Nephron progenitor cell (in vitro differentiated cells): ENCODE results near the gene OR2J3.

Source experiments
- DNase-seq: peaks from one replicate; pipeline ENCODE4 v3.0.0; 2021
- H3K27ac Mint-ChIP-seq: 2 replicates; pipeline ENCODE4 v1.8.0; 2021; ENCODE audit warnings: mild to moderate bottlenecking, moderate library complexity, mixed read lengths
- H3K27me3 Mint-ChIP-seq: 2 replicates; pipeline ENCODE4 v1.8.0; 2021; ENCODE audit warnings: mild to moderate bottlenecking, low read depth, mixed read lengths; ENCODE audit not compliant: poor library complexity
- H3K36me3 Mint-ChIP-seq: 2 replicates; pipeline ENCODE4 v1.8.0; 2021; ENCODE audit warnings: low read depth, mixed read lengths
- H3K4me1 Mint-ChIP-seq: 2 replicates; pipeline ENCODE4 v1.8.0; 2021; ENCODE audit warnings: mixed read lengths
- H3K4me3 Mint-ChIP-seq: 2 replicates; pipeline ENCODE4 v1.8.0; 2021; ENCODE audit warnings: mild to moderate bottlenecking, moderate library complexity, mixed read lengths
- H3K9me3 Mint-ChIP-seq: 2 replicates; pipeline ENCODE4 v1.8.0; 2021; ENCODE audit warnings: mild to moderate bottlenecking, moderate library complexity, mixed read lengths
- TF ChIP-seq, protein P1 (sequence below): fragments of 200-600 bp; sonication (generic); IDR thresholded peaks from 2 replicates; pipeline ENCODE4 v1.5.0; 2021; ENCODE audit warnings: antibody characterized with exemption

OR2J3 gene

DNA sequence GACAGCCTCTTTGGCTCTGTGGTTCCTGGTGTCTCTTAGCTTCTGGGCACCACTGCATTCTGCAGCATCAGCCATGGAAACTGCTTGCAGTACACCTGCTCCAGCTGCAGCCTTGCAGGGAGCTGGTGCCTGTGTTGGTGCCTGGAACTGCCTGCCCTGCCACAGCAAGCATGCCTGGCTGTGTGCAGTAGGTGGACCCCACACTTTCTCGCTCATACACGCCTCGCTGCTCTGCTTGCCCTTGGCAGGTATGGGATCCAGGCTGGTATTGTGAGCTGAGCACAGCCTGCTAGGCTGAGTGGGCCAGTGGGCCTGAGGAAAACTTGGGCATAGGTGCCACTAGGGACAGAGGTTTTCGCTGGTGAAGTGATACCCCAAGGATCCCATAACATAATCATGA, 22.8 kb downstream of the OR2J3 start:
- peaks cover 15% of the 10 kb centered on the region for H3K27me3 Mint-ChIP-seq
- TF ChIP-seq, protein P1, sequence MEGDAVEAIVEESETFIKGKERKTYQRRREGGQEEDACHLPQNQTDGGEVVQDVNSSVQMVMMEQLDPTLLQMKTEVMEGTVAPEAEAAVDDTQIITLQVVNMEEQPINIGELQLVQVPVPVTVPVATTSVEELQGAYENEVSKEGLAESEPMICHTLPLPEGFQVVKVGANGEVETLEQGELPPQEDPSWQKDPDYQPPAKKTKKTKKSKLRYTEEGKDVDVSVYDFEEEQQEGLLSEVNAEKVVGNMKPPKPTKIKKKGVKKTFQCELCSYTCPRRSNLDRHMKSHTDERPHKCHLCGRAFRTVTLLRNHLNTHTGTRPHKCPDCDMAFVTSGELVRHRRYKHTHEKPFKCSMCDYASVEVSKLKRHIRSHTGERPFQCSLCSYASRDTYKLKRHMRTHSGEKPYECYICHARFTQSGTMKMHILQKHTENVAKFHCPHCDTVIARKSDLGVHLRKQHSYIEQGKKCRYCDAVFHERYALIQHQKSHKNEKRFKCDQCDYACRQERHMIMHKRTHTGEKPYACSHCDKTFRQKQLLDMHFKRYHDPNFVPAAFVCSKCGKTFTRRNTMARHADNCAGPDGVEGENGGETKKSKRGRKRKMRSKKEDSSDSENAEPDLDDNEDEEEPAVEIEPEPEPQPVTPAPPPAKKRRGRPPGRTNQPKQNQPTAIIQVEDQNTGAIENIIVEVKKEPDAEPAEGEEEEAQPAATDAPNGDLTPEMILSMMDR = no peak
- no peak overlapping the region for H3K27ac Mint-ChIP-seq
- H3K4me3 Mint-ChIP-seq = no peak overlapping the region
- no peaks in the 10 kb centered on the region for H3K36me3 Mint-ChIP-seq
- no peaks in the 10 kb centered on the region for H3K4me1 Mint-ChIP-seq
- no peak for DNase-seq
- no peaks in the 10 kb centered on the region for H3K9me3 Mint-ChIP-seq

DNA sequence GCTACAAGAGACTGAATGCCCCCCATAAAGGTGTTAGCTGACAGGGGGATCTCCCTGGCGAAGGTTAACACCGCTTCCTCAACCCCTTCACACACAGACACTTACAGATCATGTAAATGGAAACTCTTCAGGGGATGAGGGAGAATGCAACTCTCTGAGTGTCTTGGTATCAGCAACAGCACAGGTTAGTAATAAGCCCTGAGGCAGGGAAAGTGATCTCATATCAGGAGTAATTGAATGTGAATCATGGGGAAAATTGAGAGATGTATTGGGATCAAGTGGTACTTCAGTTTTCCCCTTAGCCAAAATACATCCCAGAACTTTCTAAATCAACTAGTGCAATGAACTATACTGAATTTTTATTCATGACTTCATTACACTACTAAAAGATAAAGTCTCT, 23.8 kb downstream of the OR2J3 start:
- TF ChIP-seq, protein P1 = no peak
- H3K27me3 Mint-ChIP-seq = peaks cover 15% of the 10 kb centered on the region
- H3K4me3 Mint-ChIP-seq = no peak overlapping the region

DNA sequence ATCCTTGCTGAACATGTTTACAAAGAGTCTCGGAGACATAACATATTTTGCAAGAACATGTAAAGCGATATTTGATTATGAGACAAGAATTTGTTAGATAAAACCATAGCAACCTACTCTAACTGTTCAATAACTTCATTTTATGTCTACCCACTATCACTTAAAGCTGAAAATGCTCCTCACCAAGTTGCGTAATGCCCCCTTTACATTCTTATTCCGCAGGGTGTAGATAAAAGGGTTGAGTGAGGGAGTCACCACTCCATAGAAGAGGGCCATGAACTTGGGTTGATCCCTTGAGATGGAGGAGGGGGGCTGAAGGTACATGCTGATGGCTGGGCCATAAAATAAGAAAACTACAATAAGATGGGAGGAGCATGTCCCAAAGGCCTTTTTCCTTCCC, 29.9 kb downstream of the OR2J3 start:
- no peaks in the 10 kb centered on the region for H3K36me3 Mint-ChIP-seq
- TF ChIP-seq, protein P1 = no peak

More for the DNA sequence above, 23.8 kb downstream of the OR2J3 start:
- Mint-ChIP-seq H3K27ac (no peak overlapping the region), H3K9me3 (no peaks in the 10 kb centered on the region), H3K36me3 (no peaks in the 10 kb centered on the region), H3K4me1 (no peaks in the 10 kb centered on the region)
- DNase-seq = no peak

DNA sequence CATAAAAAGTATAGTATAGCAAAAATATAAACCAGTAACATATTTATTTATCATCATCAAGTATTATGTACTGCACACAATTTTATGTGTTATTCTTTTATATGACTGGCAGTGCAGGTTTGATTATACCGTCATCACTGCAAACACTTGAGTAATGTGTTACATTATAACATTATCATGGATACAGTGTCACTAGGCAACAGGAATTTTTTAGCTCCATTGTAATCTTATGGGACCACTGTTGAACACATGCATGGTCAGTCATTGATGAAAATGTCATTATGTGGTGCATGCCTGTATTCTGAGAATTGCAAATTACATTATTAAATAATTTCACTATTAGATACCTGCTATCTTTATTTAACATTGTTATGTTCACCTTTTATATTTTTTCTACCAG, 33.7 kb downstream of the OR2J3 start:
- no peak for DNase-seq
- Mint-ChIP-seq H3K36me3 (no peaks in the 10 kb centered on the region), H3K27me3 (no peaks in the 10 kb centered on the region), H3K9me3 (peaks cover 24% of the 10 kb centered on the region), H3K4me3 (no peak overlapping the region), H3K4me1 (no peaks in the 10 kb centered on the region), H3K27ac (no peak overlapping the region)
- TF ChIP-seq, protein P1 = no peak

More for the DNA sequence above, 29.9 kb downstream of the OR2J3 start:
- H3K27me3 Mint-ChIP-seq = no peaks in the 10 kb centered on the region
- DNase-seq = no peak
- peaks cover 8% of the 10 kb centered on the region for H3K9me3 Mint-ChIP-seq
- H3K4me3 Mint-ChIP-seq = no peak overlapping the region
- H3K27ac Mint-ChIP-seq = no peak overlapping the region
- H3K4me1 Mint-ChIP-seq = no peaks in the 10 kb centered on the region

DNA sequence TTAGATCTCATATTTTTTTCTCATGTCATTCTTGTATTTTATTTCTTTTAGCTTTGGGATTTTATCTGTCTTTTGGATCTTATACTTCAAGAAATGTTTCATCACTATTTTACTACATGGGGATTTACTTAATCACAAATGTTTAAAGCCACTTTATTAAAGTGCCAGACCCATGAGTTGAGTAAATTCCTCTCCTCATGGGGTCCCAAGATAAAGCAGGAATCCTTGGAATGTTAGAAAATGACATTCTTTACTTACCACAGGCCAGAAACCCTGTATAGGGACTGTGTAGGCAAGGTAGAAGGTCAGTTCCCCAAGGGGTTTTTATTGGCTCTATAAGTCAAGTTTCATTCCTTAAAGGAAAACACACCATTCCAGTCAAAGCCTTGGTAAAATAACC, 34.5 kb downstream of the OR2J3 start:
- TF ChIP-seq, protein P1 = no peak
- Mint-ChIP-seq H3K4me1 (no peaks in the 10 kb centered on the region), H3K27ac (no peak overlapping the region), H3K27me3 (no peaks in the 10 kb centered on the region), H3K36me3 (no peaks in the 10 kb centered on the region), H3K9me3 (peaks cover 24% of the 10 kb centered on the region), H3K4me3 (no peak overlapping the region)
- no peak for DNase-seq

DNA sequence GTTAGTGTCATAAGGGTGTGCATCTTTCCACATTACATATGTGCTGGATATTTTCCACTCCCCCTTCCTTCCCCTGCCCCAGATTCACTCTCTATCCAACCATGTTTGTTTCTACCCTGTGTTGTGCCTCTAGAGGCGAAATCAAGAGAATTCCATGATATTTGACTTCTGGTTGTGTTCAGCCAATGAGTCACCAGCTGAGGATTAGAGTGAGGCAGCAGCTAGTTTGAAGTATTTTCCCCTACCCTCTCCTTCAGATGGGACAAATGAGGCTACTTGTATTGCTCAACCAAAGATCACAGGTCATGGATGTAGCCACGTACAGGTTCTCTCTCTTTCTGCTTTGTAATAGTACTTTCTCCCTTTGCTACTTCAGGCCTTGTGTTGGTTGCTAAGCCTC, 38.3 kb downstream of the OR2J3 start:
- no peak overlapping the region for H3K27ac Mint-ChIP-seq
- peaks cover 35% of the 10 kb centered on the region for H3K9me3 Mint-ChIP-seq
- TF ChIP-seq, protein P1 = no peak
- H3K36me3 Mint-ChIP-seq = no peaks in the 10 kb centered on the region
- DNase-seq = no peak
- no peak overlapping the region for H3K4me3 Mint-ChIP-seq
- H3K4me1 Mint-ChIP-seq = no peaks in the 10 kb centered on the region
- no peaks in the 10 kb centered on the region for H3K27me3 Mint-ChIP-seq
